CD4-positive, alpha-beta T cell (primary cell): ENCODE measurements around the gene CMIP. TPM values are rescaled to one million over a fixed set of nuclear protein-coding genes. Genes with fewer than 3 reads are reported as not detected.

Experiments
- ATAC-seq: fragments of 200-7000 bp; cut with Tn5 transposase; one replicate; pipeline ENCODE4 v1.10.0; 2022; ENCODE audit warnings: mild to moderate bottlenecking; ENCODE audit not compliant: poor library complexity
- CTCF ChIA-PET: fragments of 350-600 bp; sonication (Branson Sonifier 250); formaldehyde crosslinking; loops from one replicate; lab custom pipeline; 2021; ENCODE audit warnings: antibody characterized with exemption, inconsistent platforms; lab: Charles Lee
- POLR2A ChIA-PET: fragments of 350-600 bp; sonication (Branson Sonifier 250); formaldehyde crosslinking; loops from one replicate; lab custom pipeline; 2021; ENCODE audit warnings: antibody characterized with exemption, inconsistent platforms; lab: Charles Lee
- DNase-seq, 14 experiments: peaks; one replicate each; pipeline ENCODE4 v3.0.0-alpha.2; 2013 to 2020; ENCODE audit warnings: mixed read lengths in 2 of 14
- H3K27ac ChIP-seq, 2 donors: one replicate each; pipeline versions ENCODE4 v1.5.1 to v1.7.0; 2013; ENCODE audit warnings: low read length in 2 of 2, low read depth in 1 of 2, mild to moderate bottlenecking in 1 of 2
- H3K27me3 ChIP-seq, 2 experiments: 1 replicate in 1 of 2; 2 replicates in 1 of 2; pipeline versions ENCODE4 v1.6.1 to v1.7.0; 2013; ENCODE audit warnings: low read length in 2 of 2, control low read depth in 1 of 2, mild to moderate bottlenecking in 1 of 2, moderate library complexity in 1 of 2; ENCODE audit not compliant: insufficient read depth in 2 of 2, control insufficient read depth in 1 of 2
- H3K36me3 ChIP-seq: one replicate; pipeline ENCODE4 v1.6.1; 2013; ENCODE audit warnings: low read length, control low read depth; ENCODE audit not compliant: insufficient read depth
- H3K4me1 ChIP-seq: one replicate; pipeline ENCODE4 v1.6.1; 2013; ENCODE audit warnings: low read length, control low read depth; ENCODE audit not compliant: insufficient read depth
- H3K4me3 ChIP-seq: one replicate; pipeline ENCODE4 v1.5.1; 2013; ENCODE audit warnings: mild to moderate bottlenecking, low read length, moderate library complexity
- H3K9me3 ChIP-seq, 2 experiments: 1 replicate in 1 of 2; 2 replicates in 1 of 2; pipeline versions ENCODE4 v1.6.1 to v1.7.0; 2013; ENCODE audit warnings: low read length in 2 of 2, mild to moderate bottlenecking in 2 of 2, control low read depth in 1 of 2, moderate library complexity in 1 of 2; ENCODE audit not compliant: control insufficient read depth in 1 of 2, insufficient read depth in 1 of 2
- H3K27ac Mint-ChIP-seq: one replicate; pipeline ENCODE4 v1.8.0; 2020; ENCODE audit warnings: mixed read lengths
- H3K27me3 Mint-ChIP-seq: one replicate; pipeline ENCODE4 v1.8.0; 2021; ENCODE audit warnings: mixed read lengths
- H3K36me3 Mint-ChIP-seq: one replicate; pipeline ENCODE4 v1.8.0; 2021; ENCODE audit warnings: low read depth, mixed read lengths
- H3K4me1 Mint-ChIP-seq: one replicate; pipeline ENCODE4 v1.8.0; 2021; ENCODE audit warnings: low read depth, mixed read lengths
- H3K4me3 Mint-ChIP-seq: one replicate; pipeline ENCODE4 v1.8.0; 2020; ENCODE audit warnings: mild to moderate bottlenecking, mixed read lengths
- H3K9me3 Mint-ChIP-seq: one replicate; pipeline ENCODE4 v1.8.0; 2020; ENCODE audit warnings: mixed read lengths
- intact Hi-C, 2 experiments: fragments of 100-400 bp; cut with DNase I in 1 of 2; cut with micrococcal nuclease in 1 of 2; formaldehyde crosslinking; loops; one replicate each; pipeline versions ENCODE4 v1.15.1 to v1.9.0; 2023 to 2025; cut with DNase I, micrococcal nuclease
- total RNA-seq, 174 experiments: library from RNA in 2 of 174; stranded (reverse) in 2 of 174; gene quantifications; one replicate each; pipeline ENCODE4 v1.2.3 and lab custom pipeline; 2021 to 2026
- TF ChIP-seq, protein P1 (sequence below): fragments of 200-600 bp; IDR thresholded peaks from one replicate; pipeline ENCODE4 v1.8.0; 2022; ENCODE audit warnings: antibody characterized with exemption, mild to moderate bottlenecking

Gene CMIP
- total RNA-seq, 2 experiments from 2014 or later: 33.5 to 35.3 TPM

GRCh38 chr16:81586977-81587625 is 142.5 kb downstream of the CMIP start:
- Mint-ChIP-seq H3K27me3 (no peaks in the 10 kb centered on the region), H3K4me1 (peaks cover 20% of the 10 kb centered on the region), H3K27ac (no peak overlapping the region), H3K36me3 (peaks cover 41% of the 10 kb centered on the region), H3K9me3 (no peaks in the 10 kb centered on the region), H3K4me3 (no peak overlapping the region)
- ATAC-seq (no peak), DNase-seq (no peak)
- no peaks in the 10 kb centered on the region for H3K9me3 ChIP-seq
- no peak overlapping the region for H3K4me3 ChIP-seq
- ChIA-PET POLR2A (no interaction called here), CTCF (no interaction called here)
- TF ChIP-seq, protein P1, sequence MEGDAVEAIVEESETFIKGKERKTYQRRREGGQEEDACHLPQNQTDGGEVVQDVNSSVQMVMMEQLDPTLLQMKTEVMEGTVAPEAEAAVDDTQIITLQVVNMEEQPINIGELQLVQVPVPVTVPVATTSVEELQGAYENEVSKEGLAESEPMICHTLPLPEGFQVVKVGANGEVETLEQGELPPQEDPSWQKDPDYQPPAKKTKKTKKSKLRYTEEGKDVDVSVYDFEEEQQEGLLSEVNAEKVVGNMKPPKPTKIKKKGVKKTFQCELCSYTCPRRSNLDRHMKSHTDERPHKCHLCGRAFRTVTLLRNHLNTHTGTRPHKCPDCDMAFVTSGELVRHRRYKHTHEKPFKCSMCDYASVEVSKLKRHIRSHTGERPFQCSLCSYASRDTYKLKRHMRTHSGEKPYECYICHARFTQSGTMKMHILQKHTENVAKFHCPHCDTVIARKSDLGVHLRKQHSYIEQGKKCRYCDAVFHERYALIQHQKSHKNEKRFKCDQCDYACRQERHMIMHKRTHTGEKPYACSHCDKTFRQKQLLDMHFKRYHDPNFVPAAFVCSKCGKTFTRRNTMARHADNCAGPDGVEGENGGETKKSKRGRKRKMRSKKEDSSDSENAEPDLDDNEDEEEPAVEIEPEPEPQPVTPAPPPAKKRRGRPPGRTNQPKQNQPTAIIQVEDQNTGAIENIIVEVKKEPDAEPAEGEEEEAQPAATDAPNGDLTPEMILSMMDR: no peak
- H3K27ac ChIP-seq: no peak overlapping the region
- intact Hi-C loops: no loop called here
- no peaks in the 10 kb centered on the region for H3K27me3 ChIP-seq
- peaks cover 2% of the 10 kb centered on the region for H3K36me3 ChIP-seq
- H3K4me1 ChIP-seq: no peaks in the 10 kb centered on the region

GRCh38 chr16:81587626-81588160 is 143.1 kb downstream of the CMIP start:
- peaks cover 2% of the 10 kb centered on the region for H3K36me3 ChIP-seq
- ATAC-seq (no peak), DNase-seq (no peak)
- no peaks in the 10 kb centered on the region for H3K27me3 ChIP-seq
- H3K27ac Mint-ChIP-seq: no peak overlapping the region
- peaks cover under 1% of the 10 kb centered on the region for H3K4me1 ChIP-seq
- ChIA-PET CTCF (no interaction called here), POLR2A (no interaction called here)
- intact Hi-C loops: no loop called here
- H3K4me3 Mint-ChIP-seq: no peak overlapping the region
- no peaks in the 10 kb centered on the region for H3K9me3 Mint-ChIP-seq
- H3K27me3 Mint-ChIP-seq: no peaks in the 10 kb centered on the region
- H3K4me3 ChIP-seq: no peak overlapping the region
- no peaks in the 10 kb centered on the region for H3K9me3 ChIP-seq
- TF ChIP-seq, protein P1: no peak
- H3K4me1 Mint-ChIP-seq: peaks cover 20% of the 10 kb centered on the region
- no peak overlapping the region for H3K27ac ChIP-seq
- peaks cover 38% of the 10 kb centered on the region for H3K36me3 Mint-ChIP-seq

GRCh38 chr16:81588326-81589081 is 143.9 kb downstream of the CMIP start:
- H3K36me3 ChIP-seq: peaks cover 2% of the 10 kb centered on the region
- intact Hi-C loops: no loop called here
- H3K4me1 Mint-ChIP-seq: peaks cover 20% of the 10 kb centered on the region
- no peaks in the 10 kb centered on the region for H3K9me3 ChIP-seq
- no peaks in the 10 kb centered on the region for H3K27me3 Mint-ChIP-seq
- H3K9me3 Mint-ChIP-seq: no peaks in the 10 kb centered on the region
- TF ChIP-seq, protein P1: no peak
- peaks cover 31% of the 10 kb centered on the region for H3K36me3 Mint-ChIP-seq
- no peak overlapping the region for H3K27ac ChIP-seq
- ChIA-PET POLR2A (no interaction called here), CTCF (interaction anchor here (0.7 kb wide), 2 partner anchors 9 to 10 kb away, joined by 3 to 4 read pairs; no protein-coding TSS in a partner anchor)
- H3K4me3 Mint-ChIP-seq: no peak overlapping the region
- peaks cover 6% of the 10 kb centered on the region for H3K4me1 ChIP-seq
- H3K4me3 ChIP-seq: no peak overlapping the region
- no peaks in the 10 kb centered on the region for H3K27me3 ChIP-seq
- DNase-seq (no peak), ATAC-seq (no peak)
- H3K27ac Mint-ChIP-seq: no peak overlapping the region
